Umbilical cord (tissue), 2 donors: ENCODE results near the gene RRP1B. TPM values are rescaled to one million over a fixed set of nuclear protein-coding genes. Genes with fewer than 3 reads are reported as not detected.

Experiments used
- DNase-seq: peaks from one replicate; pipeline ENCODE4 v3.0.0-alpha.2; 2015; ENCODE audit warnings: low spot score
- total RNA-seq: library from RNA; depleted of rRNA; stranded (reverse); fragments of >200 nt; gene quantifications from one replicate; pipeline ENCODE4 v1.2.3, GENCODE V29; 2014; ENCODE audit warnings: low replicate concordance; ENCODE audit not compliant: insufficient read depth

RRP1B gene
- total RNA-seq, 1 donor from 2014 or later, result 16.1 TPM

- DNase-seq, result no peak
Measured at GRCh38 chr21:43741423-43742096, 82.2 kb downstream of the RRP1B start.

GRCh38 chr21:43743947-43744346 lies 84.6 kb downstream of the RRP1B start:
- no peak for DNase-seq

GRCh38 chr21:43744725-43745124 lies 85.4 kb downstream of the RRP1B start:
- DNase-seq, result no peak

Other genes starting within 250 kb of the RRP1B start
- gene SIK1, start 232.4 kb upstream of the RRP1B start, total RNA-seq, result 23.6 TPM
- 11.8 TPM for gene HSF2BP, start 72 bp upstream of the RRP1B start, total RNA-seq
- 34.2 TPM for gene PDXK, start 59.6 kb downstream of the RRP1B start, total RNA-seq
- gene CSTB, start 116.7 kb downstream of the RRP1B start, total RNA-seq, result 7.7 TPM
- gene RRP1, start 130.0 kb downstream of the RRP1B start, total RNA-seq, result 12.3 TPM
- 33.9 TPM for gene AGPAT3, start 205.7 kb downstream of the RRP1B start, total RNA-seq